GM23338 (cell line): Measurements from ENCODE around the gene MAP3K14. TPM values are rescaled to one million over a fixed set of nuclear protein-coding genes. Genes with fewer than 3 reads are reported as not detected.

Experiments
- ATAC-seq: fragments of 200-7000 bp; cut with Tn5 transposase; 3 replicates; pipeline ENCODE4 v1.9.1; 2020
- DNase-seq: peaks from one replicate; pipeline ENCODE4 v3.0.0-alpha.2; 2015; ENCODE audit warnings: low spot score
- H2AFZ ChIP-seq: fragments of 200-600 bp; sonication (generic); 2 replicates; pipeline ENCODE4 v1.8.0; 2016; ENCODE audit warnings: antibody characterized with exemption, mild to moderate bottlenecking, moderate library complexity
- H3F3A ChIP-seq: fragments of 200-600 bp; sonication (generic); replicated peaks from 2 replicates; pipeline ENCODE4 v1.8.0; 2017; ENCODE audit warnings: antibody characterized with exemption, mixed run types, low read depth
- H3K27ac ChIP-seq: fragments of 200-600 bp; sonication (generic); 2 replicates; pipeline ENCODE4 v1.6.1; 2016; ENCODE audit warnings: low read depth
- H3K27me3 ChIP-seq: fragments of 200-600 bp; sonication (generic); 2 replicates; pipeline ENCODE4 v1.8.0; 2016; ENCODE audit warnings: mild to moderate bottlenecking, mixed run types, moderate library complexity; ENCODE audit not compliant: insufficient read depth
- H3K36me3 ChIP-seq: fragments of 200-600 bp; sonication (generic); 2 replicates; pipeline ENCODE4 v1.8.0; 2016; ENCODE audit warnings: mild to moderate bottlenecking; ENCODE audit not compliant: insufficient read depth
- H3K4me1 ChIP-seq: fragments of 200-600 bp; sonication (generic); 2 replicates; pipeline ENCODE4 v1.8.0; 2016; ENCODE audit warnings: mild to moderate bottlenecking, moderate library complexity; ENCODE audit not compliant: insufficient read depth
- H3K4me2 ChIP-seq: fragments of 200-600 bp; sonication (generic); 2 replicates; pipeline ENCODE4 v1.7.1; 2017; ENCODE audit warnings: mixed run types
- H3K4me3 ChIP-seq: fragments of 200-600 bp; sonication (generic); 2 replicates; pipeline ENCODE4 v1.6.1; 2016; ENCODE audit warnings: mixed run types
- H3K79me2 ChIP-seq: fragments of 200-600 bp; sonication (generic); replicated peaks from 2 replicates; pipeline ENCODE4 v1.8.0; 2017; ENCODE audit warnings: mild to moderate bottlenecking; ENCODE audit not compliant: insufficient read depth
- H3K9me2 ChIP-seq: fragments of 200-600 bp; sonication (generic); 2 replicates; pipeline ENCODE4 v1.8.0; 2017; ENCODE audit not compliant: insufficient read depth
- H4K20me1 ChIP-seq: fragments of 200-600 bp; sonication (generic); replicated peaks from 2 replicates; pipeline ENCODE4 v1.8.0; 2017; ENCODE audit warnings: mild to moderate bottlenecking; ENCODE audit not compliant: insufficient read depth
- H3K27ac Mint-ChIP-seq: 2 replicates; pipeline ENCODE4 v1.8.0; 2020; ENCODE audit warnings: inconsistent platforms, mild to moderate bottlenecking, moderate library complexity, mixed read lengths
- H3K27me3 Mint-ChIP-seq: 3 replicates; pipeline ENCODE4 v1.8.0; 2022; ENCODE audit warnings: low read depth, mild to moderate bottlenecking, moderate library complexity, mixed read lengths, inconsistent platforms; ENCODE audit not compliant: insufficient read depth, poor library complexity
- H3K36me3 Mint-ChIP-seq: 3 replicates; pipeline ENCODE4 v1.8.0; 2021; ENCODE audit warnings: low read depth, mild to moderate bottlenecking, inconsistent platforms, moderate library complexity, mixed read lengths
- H3K4me1 Mint-ChIP-seq: 3 replicates; pipeline ENCODE4 v1.8.0; 2020; ENCODE audit warnings: mild to moderate bottlenecking, inconsistent platforms, mixed read lengths
- H3K4me3 Mint-ChIP-seq: 3 replicates; pipeline ENCODE4 v1.8.0; 2021; ENCODE audit warnings: moderate library complexity, mild to moderate bottlenecking, inconsistent platforms, mixed read lengths
- H3K9me3 Mint-ChIP-seq: 3 replicates; pipeline ENCODE4 v1.8.0; 2020; ENCODE audit warnings: moderate library complexity, mild to moderate bottlenecking, inconsistent platforms, mixed read lengths
- CREB1 ChIP-seq: fragments of 250-450 bp; sonication (Bioruptor Pico); IDR thresholded peaks from 2 replicates; pipeline ENCODE4 v1.5.0; 2020; ENCODE audit warnings: low read depth, mild to moderate bottlenecking, moderate library complexity
- EZH2phosphoT487 ChIP-seq: fragments of 200-600 bp; sonication (generic); IDR thresholded peaks from one replicate; pipeline ENCODE4 v1.8.1; 2018; ENCODE audit warnings: antibody characterized with exemption; ENCODE audit not compliant: unreplicated experiment
- JUNB ChIP-seq: IDR thresholded peaks from one replicate; pipeline ENCODE4 v1.6.1; 2016; ENCODE audit warnings: antibody characterized with exemption; ENCODE audit not compliant: unreplicated experiment
- NANOG ChIP-seq: IDR thresholded peaks from 2 replicates; pipeline ENCODE4 v1.6.1; 2016; ENCODE audit warnings: antibody characterized with exemption, borderline replicate concordance
- STAT1 ChIP-seq: IDR thresholded peaks from one replicate; pipeline ENCODE4 v1.6.1; 2016; ENCODE audit warnings: antibody characterized with exemption; ENCODE audit not compliant: unreplicated experiment
- ZNF114 ChIP-seq: fragments of 250-450 bp; sonication (Bioruptor Pico); IDR thresholded peaks from 2 replicates; pipeline ENCODE4 v1.5.0; 2020; ENCODE audit warnings: mild to moderate bottlenecking, moderate library complexity
- ZNF331 ChIP-seq: fragments of 250-450 bp; sonication (Bioruptor Pico); IDR thresholded peaks from 2 replicates; pipeline ENCODE4 v1.5.0; 2020; ENCODE audit warnings: low read depth, mild to moderate bottlenecking, moderate library complexity
- polyA plus RNA-seq: library from polyadenylated mRNA; unstranded; fragments of >200 nt; fragmentation: Nextera tagmentation; extraction: Ambion mirVana; gene quantifications from 2 replicates; pipeline ENCODE4 v1.2.1, GENCODE V29; 2016
- total RNA-seq: library from RNA; depleted of rRNA; stranded (reverse); fragments of >200 nt; shearing (Covaris generic); gene quantifications from 2 replicates; pipeline ENCODE4 v1.2.3, GENCODE V29; 2014
- TF ChIP-seq, protein P1 (sequence below): fragments of 250-450 bp; sonication (Bioruptor Pico); IDR thresholded peaks from 2 replicates; pipeline ENCODE4 v1.5.0; 2020; ENCODE audit warnings: mild to moderate bottlenecking, moderate library complexity
- TF ChIP-seq, protein P2 (sequence below): IDR thresholded peaks from 2 replicates; pipeline ENCODE4 v1.6.1; 2016; ENCODE audit warnings: antibody characterized with exemption

MAP3K14 gene
- total and polyA plus RNA-seq, 2 experiments from 2014 or later: 1.3 to 4.9 TPM

DNA sequence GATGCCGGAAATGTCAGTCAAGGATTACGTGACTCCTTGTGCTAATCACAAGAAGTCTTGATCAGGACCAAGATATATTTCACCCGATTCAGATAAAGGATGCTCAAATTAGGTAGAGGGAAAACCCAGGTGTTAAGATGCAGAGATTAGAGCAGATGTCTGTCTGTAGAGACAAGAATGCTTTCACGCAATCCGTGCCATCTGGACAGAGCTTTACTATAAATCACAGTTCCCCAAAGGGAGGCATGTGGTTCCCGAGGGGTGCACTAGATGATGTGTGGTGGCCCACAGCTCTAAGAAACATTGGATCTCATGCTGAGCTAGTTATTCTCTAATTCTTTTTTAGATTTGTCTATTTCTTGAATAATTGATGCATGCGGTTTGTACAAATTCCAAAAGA is 9.8 kb upstream of the MAP3K14 start (continued):
- TF ChIP-seq, protein P1, sequence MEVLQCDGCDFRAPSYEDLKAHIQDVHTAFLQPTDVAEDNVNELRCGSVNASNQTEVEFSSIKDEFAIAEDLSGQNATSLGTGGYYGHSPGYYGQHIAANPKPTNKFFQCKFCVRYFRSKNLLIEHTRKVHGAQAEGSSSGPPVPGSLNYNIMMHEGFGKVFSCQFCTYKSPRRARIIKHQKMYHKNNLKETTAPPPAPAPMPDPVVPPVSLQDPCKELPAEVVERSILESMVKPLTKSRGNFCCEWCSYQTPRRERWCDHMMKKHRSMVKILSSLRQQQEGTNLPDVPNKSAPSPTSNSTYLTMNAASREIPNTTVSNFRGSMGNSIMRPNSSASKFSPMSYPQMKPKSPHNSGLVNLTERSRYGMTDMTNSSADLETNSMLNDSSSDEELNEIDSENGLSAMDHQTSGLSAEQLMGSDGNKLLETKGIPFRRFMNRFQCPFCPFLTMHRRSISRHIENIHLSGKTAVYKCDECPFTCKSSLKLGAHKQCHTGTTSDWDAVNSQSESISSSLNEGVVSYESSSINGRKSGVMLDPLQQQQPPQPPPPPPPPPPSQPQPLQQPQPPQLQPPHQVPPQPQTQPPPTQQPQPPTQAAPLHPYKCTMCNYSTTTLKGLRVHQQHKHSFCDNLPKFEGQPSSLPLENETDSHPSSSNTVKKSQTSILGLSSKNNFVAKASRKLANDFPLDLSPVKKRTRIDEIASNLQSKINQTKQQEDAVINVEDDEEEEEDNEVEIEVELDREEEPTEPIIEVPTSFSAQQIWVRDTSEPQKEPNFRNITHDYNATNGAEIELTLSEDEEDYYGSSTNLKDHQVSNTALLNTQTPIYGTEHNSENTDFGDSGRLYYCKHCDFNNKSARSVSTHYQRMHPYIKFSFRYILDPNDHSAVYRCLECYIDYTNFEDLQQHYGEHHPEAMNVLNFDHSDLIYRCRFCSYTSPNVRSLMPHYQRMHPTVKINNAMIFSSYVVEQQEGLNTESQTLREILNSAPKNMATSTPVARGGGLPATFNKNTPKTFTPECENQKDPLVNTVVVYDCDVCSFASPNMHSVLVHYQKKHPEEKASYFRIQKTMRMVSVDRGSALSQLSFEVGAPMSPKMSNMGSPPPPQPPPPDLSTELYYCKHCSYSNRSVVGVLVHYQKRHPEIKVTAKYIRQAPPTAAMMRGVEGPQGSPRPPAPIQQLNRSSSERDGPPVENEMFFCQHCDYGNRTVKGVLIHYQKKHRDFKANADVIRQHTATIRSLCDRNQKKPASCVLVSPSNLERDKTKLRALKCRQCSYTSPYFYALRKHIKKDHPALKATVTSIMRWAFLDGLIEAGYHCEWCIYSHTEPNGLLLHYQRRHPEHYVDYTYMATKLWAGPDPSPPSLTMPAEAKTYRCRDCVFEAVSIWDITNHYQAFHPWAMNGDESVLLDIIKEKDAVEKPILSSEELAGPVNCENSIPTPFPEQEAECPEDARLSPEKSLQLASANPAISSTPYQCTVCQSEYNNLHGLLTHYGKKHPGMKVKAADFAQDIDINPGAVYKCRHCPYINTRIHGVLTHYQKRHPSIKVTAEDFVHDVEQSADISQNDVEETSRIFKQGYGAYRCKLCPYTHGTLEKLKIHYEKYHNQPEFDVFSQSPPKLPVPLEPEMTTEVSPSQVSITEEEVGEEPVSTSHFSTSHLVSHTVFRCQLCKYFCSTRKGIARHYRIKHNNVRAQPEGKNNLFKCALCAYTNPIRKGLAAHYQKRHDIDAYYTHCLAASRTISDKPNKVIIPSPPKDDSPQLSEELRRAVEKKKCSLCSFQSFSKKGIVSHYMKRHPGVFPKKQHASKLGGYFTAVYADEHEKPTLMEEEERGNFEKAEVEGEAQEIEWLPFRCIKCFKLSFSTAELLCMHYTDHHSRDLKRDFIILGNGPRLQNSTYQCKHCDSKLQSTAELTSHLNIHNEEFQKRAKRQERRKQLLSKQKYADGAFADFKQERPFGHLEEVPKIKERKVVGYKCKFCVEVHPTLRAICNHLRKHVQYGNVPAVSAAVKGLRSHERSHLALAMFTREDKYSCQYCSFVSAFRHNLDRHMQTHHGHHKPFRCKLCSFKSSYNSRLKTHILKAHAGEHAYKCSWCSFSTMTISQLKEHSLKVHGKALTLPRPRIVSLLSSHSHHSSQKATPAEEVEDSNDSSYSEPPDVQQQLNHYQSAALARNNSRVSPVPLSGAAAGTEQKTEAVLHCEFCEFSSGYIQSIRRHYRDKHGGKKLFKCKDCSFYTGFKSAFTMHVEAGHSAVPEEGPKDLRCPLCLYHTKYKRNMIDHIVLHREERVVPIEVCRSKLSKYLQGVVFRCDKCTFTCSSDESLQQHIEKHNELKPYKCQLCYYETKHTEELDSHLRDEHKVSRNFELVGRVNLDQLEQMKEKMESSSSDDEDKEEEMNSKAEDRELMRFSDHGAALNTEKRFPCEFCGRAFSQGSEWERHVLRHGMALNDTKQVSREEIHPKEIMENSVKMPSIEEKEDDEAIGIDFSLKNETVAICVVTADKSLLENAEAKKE (CRISPR knock-in tag): no peak
- TF ChIP-seq ZNF331 (CRISPR knock-in tag) (no peak), NANOG (no peak), ZNF114 (CRISPR knock-in tag) (no peak), CREB1 (CRISPR knock-in tag) (no peak), STAT1 (no peak)
- TF ChIP-seq, protein P2, sequence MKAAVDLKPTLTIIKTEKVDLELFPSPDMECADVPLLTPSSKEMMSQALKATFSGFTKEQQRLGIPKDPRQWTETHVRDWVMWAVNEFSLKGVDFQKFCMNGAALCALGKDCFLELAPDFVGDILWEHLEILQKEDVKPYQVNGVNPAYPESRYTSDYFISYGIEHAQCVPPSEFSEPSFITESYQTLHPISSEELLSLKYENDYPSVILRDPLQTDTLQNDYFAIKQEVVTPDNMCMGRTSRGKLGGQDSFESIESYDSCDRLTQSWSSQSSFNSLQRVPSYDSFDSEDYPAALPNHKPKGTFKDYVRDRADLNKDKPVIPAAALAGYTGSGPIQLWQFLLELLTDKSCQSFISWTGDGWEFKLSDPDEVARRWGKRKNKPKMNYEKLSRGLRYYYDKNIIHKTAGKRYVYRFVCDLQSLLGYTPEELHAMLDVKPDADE: no peak

DNA sequence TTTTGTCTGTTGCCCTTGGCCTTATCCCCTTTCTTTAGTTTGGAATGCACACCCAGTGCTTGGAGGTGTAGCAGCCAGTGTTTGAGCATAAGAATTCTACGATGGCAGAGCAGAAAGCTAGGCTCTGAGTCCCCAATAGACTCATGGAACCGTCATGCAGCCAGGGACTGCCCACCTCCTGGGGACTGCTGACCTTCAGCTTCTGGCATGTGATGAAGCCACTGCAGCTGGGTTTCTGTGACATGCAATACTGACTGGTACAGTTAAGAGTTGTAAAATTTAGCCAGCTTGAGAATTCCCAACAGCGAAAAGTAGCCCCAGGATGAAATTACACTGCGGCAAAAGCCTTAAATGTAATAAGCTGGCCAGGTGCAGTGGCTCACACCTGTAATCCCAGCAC is 9.0 kb upstream of the MAP3K14 start:
- Histone ChIP-seq H3K36me3 (no peaks in the 10 kb centered on the region), H3K4me2 (no peak overlapping the region), H3K4me3 (no peak overlapping the region), H3K79me2 (no peaks in the 10 kb centered on the region), H2AFZ (no peak overlapping the region), H3F3A (no peaks in the 10 kb centered on the region), H3K27ac (no peak overlapping the region), H3K4me1 (peaks cover 8% of the 10 kb centered on the region), H4K20me1 (no peaks in the 10 kb centered on the region), H3K9me2 (no peaks in the 10 kb centered on the region), H3K27me3 (no peaks in the 10 kb centered on the region)
- no peak overlapping the region for H3K4me3 Mint-ChIP-seq
- H3K36me3 Mint-ChIP-seq: no peaks in the 10 kb centered on the region
- no peak overlapping the region for H3K27ac Mint-ChIP-seq
- peaks cover 7% of the 10 kb centered on the region for H3K4me1 Mint-ChIP-seq
- no peak for DNase-seq
- no peak for ATAC-seq
- H3K9me3 Mint-ChIP-seq: no peaks in the 10 kb centered on the region
- H3K27me3 Mint-ChIP-seq: peaks cover 2% of the 10 kb centered on the region
- TF ChIP-seq STAT1: no peak
- no peak for TF ChIP-seq JUNB
- TF ChIP-seq NANOG: no peak
- no peak for TF ChIP-seq EZH2phosphoT487
- TF ChIP-seq, protein P1 (CRISPR knock-in tag): no peak
